HT1080 (cell line): ENCODE data around the gene PPFIA3. TPM values are rescaled to one million over a fixed set of nuclear protein-coding genes. Genes with fewer than 3 reads are reported as not detected.
"Not testable (repeated sequence)": the region's sequence is repeated elsewhere in the genome, so short reads cannot be mapped to it uniquely, and the experiment has no call there.

Source experiments
- DNase-seq: peaks from one replicate; pipeline ENCODE4 v3.0.0-alpha.2; 2015; ENCODE audit warnings: low read depth
- total RNA-seq: library from RNA; depleted of rRNA; stranded (reverse); fragments of >200 nt; shearing (Covaris generic); gene quantifications from 2 replicates; pipeline ENCODE4 v1.2.3, GENCODE V29; 2014

PPFIA3 gene
- total RNA-seq, 1 experiment from 2014 or later = 9.3 TPM

DNA sequence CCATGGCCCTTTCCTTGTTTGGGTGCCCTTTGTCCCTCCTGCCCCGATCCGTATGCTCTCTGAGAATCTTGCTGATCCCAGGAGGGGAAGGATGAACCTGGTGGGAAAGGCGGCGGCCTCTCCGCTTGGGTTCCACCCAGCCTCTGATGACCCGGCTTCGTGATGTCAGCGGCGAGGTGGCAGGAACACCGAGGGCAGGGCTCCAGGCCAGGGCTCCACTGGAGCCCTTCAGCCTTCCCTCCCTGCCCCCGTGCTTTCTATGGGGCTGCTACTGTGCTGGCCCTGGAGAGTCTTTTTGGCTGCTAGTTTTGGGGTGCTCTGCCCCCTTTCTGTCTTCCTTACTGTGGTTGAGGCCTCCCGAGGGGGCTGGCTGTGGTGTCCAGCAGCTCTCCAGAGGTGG is 17.0 kb upstream of the PPFIA3 start:
- DNase-seq = no peak

DNA sequence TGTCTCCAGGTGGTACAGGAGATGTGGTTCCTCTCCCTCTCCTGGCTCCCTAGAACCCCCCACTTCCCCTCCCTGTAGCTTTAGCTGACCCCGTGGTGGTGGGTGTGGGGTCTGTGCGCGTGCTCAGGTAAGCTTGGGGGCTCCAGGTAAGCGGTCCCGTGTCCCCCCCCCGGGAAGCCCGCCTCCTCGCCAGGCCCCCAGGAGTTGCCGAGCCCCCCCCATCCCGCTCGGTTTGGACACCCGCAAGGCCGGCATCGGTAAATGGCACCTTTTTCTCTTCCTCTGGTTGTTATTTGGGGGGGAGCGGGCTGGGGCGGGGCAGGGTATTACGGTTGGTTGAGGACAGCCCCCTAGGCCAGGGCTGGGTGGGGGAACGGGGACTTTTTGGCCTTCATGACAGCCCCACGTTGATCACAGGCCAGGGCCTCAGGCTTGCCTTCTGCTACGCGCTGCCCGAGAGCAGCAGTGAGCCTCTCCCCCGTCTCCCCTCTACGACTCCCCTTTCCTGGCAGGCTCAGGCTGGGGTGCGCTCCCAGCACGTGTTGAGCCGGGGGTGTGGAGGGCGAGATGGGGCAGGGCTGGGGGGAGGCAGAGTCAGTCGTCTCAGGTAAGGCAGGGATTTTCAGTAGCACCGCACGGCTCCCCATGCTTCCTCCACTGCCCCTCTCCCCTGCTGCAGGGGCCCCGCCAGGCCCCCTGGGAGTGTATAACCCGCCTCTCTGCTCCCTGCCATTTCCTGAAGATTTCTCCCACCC is 15.8 kb upstream of the PPFIA3 start:
- no peak for DNase-seq

- no peak for DNase-seq
Measured at GRCh38 chr19:49104229-49104864, 15.0 kb upstream of the PPFIA3 start.

DNA sequence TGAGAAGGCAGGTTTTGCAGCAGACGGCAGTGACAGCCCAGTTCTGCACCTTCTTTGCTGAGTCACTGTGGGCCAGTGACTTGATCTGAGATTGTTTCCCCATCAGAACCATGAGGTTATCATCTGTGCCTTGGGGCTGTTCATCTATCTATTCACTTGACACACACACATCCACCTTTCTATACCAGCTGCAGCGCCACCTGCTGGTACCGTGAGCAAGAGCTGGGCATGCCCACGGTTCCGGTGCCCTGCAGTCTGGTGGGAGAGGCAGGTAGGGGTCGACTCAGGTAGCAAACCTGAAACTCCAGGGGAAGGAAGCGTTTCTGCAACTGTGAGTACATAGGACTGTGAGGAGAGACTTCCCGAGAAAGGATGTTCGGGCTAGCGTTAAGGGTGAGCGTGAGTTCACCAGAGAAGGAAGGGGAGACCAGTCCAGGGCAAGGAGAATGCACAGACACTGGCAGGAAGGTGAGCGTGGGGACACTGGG is 12.7 kb upstream of the PPFIA3 start:
- DNase-seq = peak; percentile 39

GRCh38 chr19:49107625-49108459 is 11.5 kb upstream of the PPFIA3 start:
- no peak for DNase-seq

DNA sequence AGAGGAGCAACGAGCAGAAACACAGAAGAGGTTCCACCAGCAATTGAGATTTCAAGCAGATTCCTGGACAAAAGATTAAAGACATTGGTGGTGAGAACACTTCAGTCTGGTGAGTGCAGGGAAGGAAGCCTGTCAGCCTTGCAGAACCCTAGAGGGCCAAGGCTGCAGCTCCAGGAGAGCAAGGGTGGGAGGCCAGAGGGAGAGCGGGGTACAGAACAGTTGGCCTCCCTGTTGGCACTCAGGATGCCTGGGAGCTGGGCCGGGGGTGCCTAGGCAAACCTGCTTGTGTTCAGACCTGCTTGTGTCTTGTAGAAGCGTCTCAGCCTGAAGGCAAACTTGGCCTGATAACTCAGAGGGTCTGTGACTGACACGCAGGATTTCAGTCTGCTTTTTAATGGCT is 10.3 kb upstream of the PPFIA3 start:
- DNase-seq = no peak

DNA sequence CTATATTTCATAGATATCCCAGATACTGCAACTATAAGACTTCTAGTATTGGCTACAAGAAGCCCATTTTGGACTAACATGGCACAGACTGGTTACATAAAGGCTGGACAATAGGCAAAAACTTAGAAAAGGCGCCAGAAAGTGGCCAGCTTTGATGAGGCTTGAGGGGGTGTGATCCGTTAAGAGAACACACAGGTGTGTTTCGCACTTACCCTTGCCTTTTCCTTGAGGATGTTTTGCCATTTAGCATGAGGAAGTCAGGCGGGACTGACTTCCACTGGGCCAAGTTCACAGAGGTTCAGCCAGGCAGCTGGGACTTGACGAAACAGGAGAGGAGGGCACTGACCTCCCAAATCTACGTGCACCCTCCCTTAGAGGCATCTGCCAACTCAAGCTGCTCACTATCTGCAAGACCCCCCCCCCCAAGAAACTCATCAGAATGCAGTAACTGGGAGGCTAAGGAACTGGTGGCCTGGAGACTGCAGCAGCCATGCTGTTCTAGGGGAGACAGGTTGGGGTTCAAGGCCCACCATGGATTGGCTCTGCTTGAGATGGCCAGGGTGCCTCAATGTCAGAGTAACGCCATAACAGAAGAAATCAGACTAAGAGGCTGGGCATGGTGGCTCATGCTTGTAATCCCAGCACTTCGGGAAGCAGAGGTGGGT is 9.6 kb upstream of the PPFIA3 start:
- no peak for DNase-seq

DNA sequence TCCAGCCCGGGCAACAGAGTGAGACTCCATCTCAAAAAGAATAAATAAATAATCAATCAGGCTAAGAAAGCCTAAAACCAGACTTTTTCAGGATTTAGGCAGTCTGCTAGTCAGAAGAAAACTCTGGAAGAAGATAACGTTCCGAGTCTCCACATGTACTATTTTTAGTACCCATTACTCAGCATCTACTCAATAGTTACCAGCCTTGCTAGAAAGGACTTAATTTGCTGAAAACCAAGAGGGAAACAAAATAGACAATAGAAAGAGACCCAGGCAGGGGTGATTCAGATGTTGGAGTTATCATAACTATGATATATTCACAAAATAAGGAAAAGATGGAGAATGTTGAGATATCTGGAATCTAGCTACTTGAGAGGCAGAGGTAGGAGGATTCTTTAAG is 8.8 kb upstream of the PPFIA3 start:
- DNase-seq = no peak

GRCh38 chr19:49111218-49111998 is 7.9 kb upstream of the PPFIA3 start:
- no peak for DNase-seq

DNA sequence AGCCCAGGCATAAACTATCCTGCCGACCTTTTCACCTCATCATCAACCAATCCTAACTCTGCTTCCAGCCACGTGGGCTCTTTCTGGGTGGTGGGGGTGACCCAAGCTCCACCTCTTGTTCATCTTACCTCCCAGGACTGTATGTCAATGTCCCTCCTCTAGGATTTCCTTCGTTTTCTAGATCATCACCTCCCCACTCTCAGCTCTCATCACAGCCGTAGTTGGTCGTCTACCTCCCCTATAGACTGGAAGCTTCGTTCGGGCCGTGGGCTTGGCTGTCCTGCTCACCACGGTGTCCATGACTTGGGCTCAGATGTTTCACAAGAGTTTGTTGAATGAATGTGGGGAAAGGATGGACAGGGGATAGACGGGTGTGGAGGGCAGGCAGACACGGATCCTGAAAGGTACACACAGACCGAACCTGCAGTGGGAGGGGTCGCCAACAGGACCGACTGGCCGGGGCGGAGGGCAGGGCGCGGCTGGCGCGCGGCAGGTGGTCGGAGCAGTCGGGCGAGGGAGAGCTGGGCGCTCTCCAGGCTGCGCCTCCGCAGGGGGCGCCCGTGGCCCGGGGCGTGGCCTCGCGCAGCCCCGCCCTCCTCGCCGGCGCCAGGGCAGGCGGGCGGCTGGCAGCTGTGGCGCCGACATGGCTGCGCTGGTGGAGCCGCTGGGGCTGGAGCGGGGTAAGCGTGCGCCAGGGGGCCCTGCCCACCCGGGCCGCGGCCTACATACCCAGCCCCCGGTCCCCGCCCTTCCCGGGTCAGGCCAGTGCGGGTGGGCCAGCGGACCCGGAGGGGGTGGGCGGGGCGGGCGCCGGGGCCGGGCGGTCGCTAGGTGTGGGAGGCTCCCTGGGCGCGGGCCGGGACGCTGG is 5.3 kb upstream of the PPFIA3 start, which contains the start of gene LIN7B:
Gene LIN7B, plus strand, starts transcription at position 609 of the 868 bp plus-strand sequence. Its CDS starts 35 bp downstream, at position 644.
- DNase-seq = peak; percentile 70

DNA sequence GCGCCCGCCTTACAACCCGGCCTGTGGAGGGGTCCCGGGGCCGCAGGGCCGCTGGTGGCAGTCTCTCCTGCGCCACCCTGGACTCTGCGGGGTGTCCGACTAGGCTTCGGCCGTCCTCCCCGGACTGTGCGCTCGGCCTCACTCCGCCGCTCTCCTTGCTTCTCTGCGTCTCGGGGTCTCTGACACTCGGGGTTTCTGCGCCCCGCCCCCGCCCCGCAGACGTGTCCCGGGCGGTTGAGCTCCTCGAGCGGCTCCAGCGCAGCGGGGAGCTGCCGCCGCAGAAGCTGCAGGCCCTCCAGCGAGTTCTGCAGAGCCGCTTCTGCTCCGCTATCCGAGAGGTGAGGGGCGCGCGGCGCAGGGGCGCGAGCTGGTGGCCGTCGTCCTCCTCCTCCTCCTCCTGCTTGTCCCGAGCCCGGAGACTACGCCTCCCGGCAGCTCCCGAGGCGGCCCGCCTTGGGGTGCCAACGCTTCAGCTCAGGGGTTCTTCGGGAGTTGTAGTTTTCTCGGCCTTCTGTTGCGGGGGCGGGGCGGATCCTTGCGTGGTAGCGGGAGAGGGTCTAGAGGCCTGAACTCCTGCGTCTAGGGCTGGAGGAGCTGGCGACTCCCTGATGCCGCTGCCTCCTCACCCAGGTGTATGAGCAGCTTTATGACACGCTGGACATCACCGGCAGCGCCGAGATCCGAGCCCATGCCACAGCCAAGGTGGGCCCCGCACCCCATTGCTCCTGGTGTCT is 4.5 kb upstream of the PPFIA3 start:
- no peak for DNase-seq

DNA sequence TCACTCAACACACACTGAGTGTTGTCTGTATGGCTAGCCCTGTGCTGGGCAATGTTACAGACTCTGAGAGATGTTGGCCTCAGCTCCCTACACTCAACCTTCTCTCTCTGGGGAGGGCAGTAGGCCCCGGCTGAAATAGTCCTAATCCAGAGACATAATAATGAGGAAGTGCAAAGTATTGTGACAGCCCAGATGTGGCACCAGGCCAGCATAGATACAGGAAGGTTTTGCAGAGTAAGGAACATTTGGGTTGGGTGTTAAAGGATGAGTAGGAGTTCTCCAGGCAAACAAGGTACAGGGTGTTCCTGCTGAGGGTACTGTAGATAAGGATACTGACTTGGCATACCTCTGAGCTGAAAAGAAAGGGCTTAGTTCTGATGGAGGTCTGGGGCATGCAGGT is 2.8 kb upstream of the PPFIA3 start:
- no peak for DNase-seq

GRCh38 chr19:49117677-49118564 is 1.4 kb upstream of the PPFIA3 start:
- DNase-seq = no peak

DNA sequence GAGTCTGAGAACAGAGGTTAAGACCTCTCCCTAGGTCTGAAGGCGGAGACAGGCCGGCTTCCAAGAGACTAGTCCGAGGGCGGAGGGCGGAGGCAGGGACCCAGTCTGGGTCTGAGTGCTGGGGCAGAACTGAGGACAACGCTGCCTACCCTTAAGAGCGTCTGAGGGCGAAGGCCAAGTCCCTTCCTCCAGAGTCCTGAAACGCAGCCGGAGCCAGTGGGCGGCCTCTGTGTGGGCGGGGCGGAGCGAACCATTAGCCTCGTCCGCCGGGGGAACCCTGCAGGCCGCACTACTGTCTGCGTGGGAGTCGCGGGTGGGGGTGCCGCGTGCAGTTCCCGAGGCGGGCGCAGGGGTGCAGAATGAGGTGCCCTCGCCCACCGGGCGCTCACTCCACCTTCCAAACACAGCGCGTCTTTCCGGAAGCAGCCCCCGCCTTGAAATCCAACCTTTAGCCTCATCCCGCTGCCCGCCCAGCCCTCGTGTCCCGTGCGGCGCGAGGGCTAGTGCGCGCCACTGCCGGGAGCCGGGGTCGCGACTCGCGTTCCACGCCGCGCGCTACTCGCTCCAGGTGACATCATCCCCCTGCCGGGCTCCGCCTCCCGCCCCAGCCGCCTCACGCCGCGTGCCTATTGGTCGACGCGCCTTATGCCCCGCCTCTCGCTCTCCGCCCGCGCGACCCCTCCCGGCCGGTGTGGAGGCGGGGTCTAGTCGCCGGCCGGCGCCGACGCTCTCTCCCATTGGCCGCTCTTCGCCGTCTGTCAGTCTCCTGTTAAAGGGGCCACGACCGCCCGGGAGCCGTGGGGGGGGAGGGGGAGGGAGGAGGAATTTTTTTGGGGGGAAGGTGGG is 556 bp upstream of the PPFIA3 start, which contains the start of gene C19orf73:
Gene C19orf73, minus strand, starts transcription at position 579 of the 846 bp plus-strand sequence. Its CDS starts 121 bp downstream, at position 458.
- peak; percentile 91 for DNase-seq

GRCh38 chr19:49120325-49120683 is 960 bp downstream of the PPFIA3 start:
- DNase-seq = no peak

DNA sequence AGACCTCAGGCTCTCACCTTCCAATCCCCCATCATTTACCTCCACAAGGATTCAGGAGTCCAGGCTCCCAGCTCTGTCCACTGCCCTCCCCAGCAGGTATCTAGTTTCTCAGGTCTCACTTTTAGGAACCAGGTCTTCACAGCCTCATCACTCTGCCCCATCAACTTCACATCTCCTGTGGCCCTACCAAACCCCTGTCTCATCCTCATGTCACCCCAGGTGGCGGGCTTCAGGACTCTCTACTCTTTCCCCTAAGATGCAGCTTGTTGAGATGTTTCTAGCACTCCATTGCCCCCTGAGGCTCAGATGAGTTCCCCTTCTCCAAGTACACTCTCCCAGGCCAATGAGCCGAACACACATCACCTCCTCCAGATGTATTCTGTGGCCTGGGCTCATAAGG is 1.5 kb downstream of the PPFIA3 start:
- no peak for DNase-seq

DNA sequence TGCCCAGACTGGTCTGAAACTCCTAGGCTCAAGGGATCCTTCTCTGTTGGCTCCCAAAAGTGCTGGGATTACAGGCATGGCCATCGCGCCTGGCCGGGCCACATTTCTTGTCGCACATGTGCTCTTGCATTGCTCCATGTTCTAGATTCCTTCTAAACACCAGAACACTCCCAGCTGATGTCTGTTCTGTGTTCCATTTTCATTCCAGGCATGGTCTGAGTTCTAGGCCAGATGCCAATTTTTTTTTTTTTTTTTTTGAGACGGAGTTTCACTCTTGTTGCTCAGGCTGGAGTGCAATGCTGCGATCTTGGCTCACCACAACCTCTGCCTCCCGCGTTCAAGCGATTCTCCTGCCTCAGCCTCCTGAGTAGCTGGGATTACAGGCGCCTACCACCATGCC is 2.5 kb downstream of the PPFIA3 start:
- DNase-seq = not testable (repeated sequence)
